ENCODE data around the gene SEBOX. TPM values are rescaled to one million over a fixed set of nuclear protein-coding genes. Genes with fewer than 3 reads are reported as not detected.

The SEBOX gene
- total RNA-seq, 4 donors from 2014 or later = not detected

GRCh38 chr17:28345419-28346198 is 19.4 kb downstream of the SEBOX start:
- DNase-seq (ENCODE audit: low spot score in 2 of 2) = no peak
- 64 to 67% methylated on average over 13 of the region's 13 CpGs for WGBS, 2 donors
- TF ChIP-seq POLR2A (IDR thresholded peaks at IDR 0.05) = no peak
- no peak for TF ChIP-seq CTCF (IDR thresholded peaks at IDR 0.05)
- no peak overlapping the region for H3K4me3 ChIP-seq (ENCODE audit: low read depth, poor library complexity, severe bottlenecking)
- intact Hi-C loops (cut with DNase I; ENCODE audit: low total_unique reads) = no loop called here

- TF ChIP-seq CTCF (IDR thresholded peaks at IDR 0.05) (no peak), POLR2A (IDR thresholded peaks at IDR 0.05) (no peak)
- 89 to 96% methylated on average over 16 to 19 of the region's 19 CpGs for WGBS, 2 donors
- intact Hi-C loops (cut with DNase I; ENCODE audit: low total_unique reads) = no loop called here
- DNase-seq (ENCODE audit: low spot score in 2 of 2) = no peak
- H3K4me3 ChIP-seq (ENCODE audit: low read depth, poor library complexity, severe bottlenecking) = no peak overlapping the region
Observed at GRCh38 chr17:28344435-28344901, 20.5 kb downstream of the SEBOX start.

GRCh38 chr17:28344011-28344410 is 21.0 kb downstream of the SEBOX start:
- no peak for DNase-seq (ENCODE audit: low spot score in 2 of 2)
- 74 to 84% methylated on average over 4 to 9 of the region's 9 CpGs for WGBS, 2 donors
- H3K4me3 ChIP-seq (ENCODE audit: low read depth, poor library complexity, severe bottlenecking) = no peak overlapping the region
- TF ChIP-seq POLR2A (IDR thresholded peaks at IDR 0.05) (no peak), CTCF (IDR thresholded peaks at IDR 0.05) (no peak)
- intact Hi-C loops (cut with DNase I; ENCODE audit: low total_unique reads) = no loop called here

GRCh38 chr17:28343491-28343932 is 21.5 kb downstream of the SEBOX start:
- WGBS, 2 donors = 69 to 77% methylated on average over 8 to 10 of the region's 10 CpGs
- no peak for DNase-seq (ENCODE audit: low spot score in 2 of 2)
- TF ChIP-seq POLR2A (IDR thresholded peaks at IDR 0.05) (no peak), CTCF (IDR thresholded peaks at IDR 0.05) (no peak)
- intact Hi-C loops (cut with DNase I; ENCODE audit: low total_unique reads) = no loop called here
- H3K4me3 ChIP-seq (ENCODE audit: low read depth, poor library complexity, severe bottlenecking) = no peak overlapping the region

- WGBS, 2 donors = 91 to 93% methylated on average over 14 of the region's 14 CpGs
- DNase-seq (ENCODE audit: low spot score in 2 of 2) = no peak
- intact Hi-C loops (cut with DNase I; ENCODE audit: low total_unique reads) = no loop called here
- TF ChIP-seq POLR2A (IDR thresholded peaks at IDR 0.05) (no peak), CTCF (IDR thresholded peaks at IDR 0.05) (no peak)
- H3K4me3 ChIP-seq (ENCODE audit: low read depth, poor library complexity, severe bottlenecking) = no peak overlapping the region
Observed at GRCh38 chr17:28342313-28342712, 22.7 kb downstream of the SEBOX start.
